SU-DHL-6 (cell line): ENCODE data around the gene CYP19A1.

Experiments
- H2AFZ ChIP-seq: fragments of 200-600 bp; sonication (generic); 2 replicates; pipeline ENCODE4 v1.6.1; 2014; ENCODE audit warnings: low read depth, mild to moderate bottlenecking, moderate library complexity, mixed read lengths, antibody characterized with exemption, low read length; ENCODE audit not compliant: severe bottlenecking
- H3F3A ChIP-seq: fragments of 200-600 bp; shearing (Covaris generic); 2 replicates; pipeline ENCODE4 v1.6.0; 2016; ENCODE audit warnings: antibody characterized with exemption, mild to moderate bottlenecking; ENCODE audit not compliant: insufficient read depth
- H3K27ac ChIP-seq: fragments of 200-600 bp; sonication (generic); 2 replicates; pipeline ENCODE4 v1.5.1; 2016; ENCODE audit warnings: low read depth, mild to moderate bottlenecking, low read length, moderate library complexity, mixed read lengths
- H3K27me3 ChIP-seq: fragments of 200-600 bp; sonication (generic), shearing (Covaris generic); 2 replicates; pipeline ENCODE4 v1.6.0; 2014; ENCODE audit warnings: mild to moderate bottlenecking, low read length
- H3K36me3 ChIP-seq: fragments of 200-600 bp; sonication (generic); 2 replicates; pipeline ENCODE4 v1.6.1; 2014; ENCODE audit warnings: mild to moderate bottlenecking, low read length, mixed read lengths
- H3K4me2 ChIP-seq: fragments of 300-600, 200-600 bp; shearing (Covaris generic), sonication (generic); 2 replicates; pipeline ENCODE4 v1.6.0; 2014; ENCODE audit warnings: low read length, low read depth, mild to moderate bottlenecking; ENCODE audit not compliant: poor library complexity, severe bottlenecking
- H3K4me3 ChIP-seq: fragments of 200-600 bp; sonication (generic); 2 replicates; pipeline ENCODE4 v1.5.1; 2014; ENCODE audit warnings: antibody characterized with exemption, low read length, mild to moderate bottlenecking, mixed read lengths; ENCODE audit not compliant: insufficient read depth, poor library complexity, severe bottlenecking
- H3K79me2 ChIP-seq: fragments of 200-600 bp; sonication (generic); 2 replicates; pipeline ENCODE4 v1.6.1; 2014; ENCODE audit warnings: mild to moderate bottlenecking, low read length, moderate library complexity; ENCODE audit not compliant: insufficient read depth
- H3K9ac ChIP-seq: fragments of 200-600 bp; sonication (generic); 2 replicates; pipeline ENCODE4 v1.7.0; 2014; ENCODE audit warnings: mild to moderate bottlenecking, low read length
- H3K9me2 ChIP-seq: fragments of 200-600 bp; sonication (generic); replicated peaks from 2 replicates; pipeline ENCODE4 v1.6.1; 2014; ENCODE audit warnings: low read length; ENCODE audit not compliant: insufficient read depth
- H3K9me3 ChIP-seq: fragments of 200-600 bp; sonication (generic); 2 replicates; pipeline ENCODE4 v1.6.1; 2014; ENCODE audit warnings: low read length, mixed read lengths; ENCODE audit not compliant: insufficient read depth
- H4K20me1 ChIP-seq: fragments of 200-600 bp; sonication (generic); 2 replicates; pipeline ENCODE4 v1.6.1; 2014; ENCODE audit warnings: low read depth, mild to moderate bottlenecking, antibody characterized with exemption, low read length, moderate library complexity, mixed read lengths
- CTCF ChIP-seq: fragments of 200-600 bp; sonication (generic); IDR thresholded peaks from one replicate; pipeline ENCODE4 v1.5.1; 2017; ENCODE audit warnings: antibody characterized with exemption, mild to moderate bottlenecking, low read length, moderate library complexity; ENCODE audit not compliant: insufficient read depth, poor library complexity, severe bottlenecking
- EZH2phosphoT487 ChIP-seq: fragments of 200-600 bp; sonication (generic), shearing (Covaris generic); conservative IDR thresholded peaks from 2 replicates; pipeline ENCODE4 v1.6.1; 2018; ENCODE audit warnings: mild to moderate bottlenecking, antibody characterized with exemption, low read length, moderate library complexity, mixed read lengths

Gene CYP19A1

GRCh38 chr15:51270706-51271105 lies 67.7 kb downstream of the CYP19A1 start:
- H3K27ac ChIP-seq: no peak overlapping the region
- no peaks in the 10 kb centered on the region for H3K79me2 ChIP-seq
- H4K20me1 ChIP-seq: no peaks in the 10 kb centered on the region
- no peak overlapping the region for H2AFZ ChIP-seq
- H3K27me3 ChIP-seq: no peaks in the 10 kb centered on the region
- H3K4me3 ChIP-seq: no peak overlapping the region
- H3K9me2 ChIP-seq: no peaks in the 10 kb centered on the region
- no peaks in the 10 kb centered on the region for H3K9me3 ChIP-seq
- no peaks in the 10 kb centered on the region for H3K36me3 ChIP-seq
- H3K9ac ChIP-seq: no peak overlapping the region
- no peak for TF ChIP-seq CTCF
- no peak for TF ChIP-seq EZH2phosphoT487
- H3K4me2 ChIP-seq: no peak overlapping the region
- H3F3A ChIP-seq: no peaks in the 10 kb centered on the region

- no peaks in the 10 kb centered on the region for H3K36me3 ChIP-seq
- no peak overlapping the region for H3K4me3 ChIP-seq
- H2AFZ ChIP-seq: no peak overlapping the region
- no peak overlapping the region for H3K4me2 ChIP-seq
- no peaks in the 10 kb centered on the region for H4K20me1 ChIP-seq
- no peaks in the 10 kb centered on the region for H3K9me2 ChIP-seq
- H3K27ac ChIP-seq: no peak overlapping the region
- no peaks in the 10 kb centered on the region for H3K9me3 ChIP-seq
- no peak overlapping the region for H3K9ac ChIP-seq
- no peaks in the 10 kb centered on the region for H3K27me3 ChIP-seq
- no peaks in the 10 kb centered on the region for H3F3A ChIP-seq
- TF ChIP-seq CTCF (no peak), EZH2phosphoT487 (no peak)
- H3K79me2 ChIP-seq: no peaks in the 10 kb centered on the region
Observed at GRCh38 chr15:51269496-51269895, 68.9 kb downstream of the CYP19A1 start.

DNA sequence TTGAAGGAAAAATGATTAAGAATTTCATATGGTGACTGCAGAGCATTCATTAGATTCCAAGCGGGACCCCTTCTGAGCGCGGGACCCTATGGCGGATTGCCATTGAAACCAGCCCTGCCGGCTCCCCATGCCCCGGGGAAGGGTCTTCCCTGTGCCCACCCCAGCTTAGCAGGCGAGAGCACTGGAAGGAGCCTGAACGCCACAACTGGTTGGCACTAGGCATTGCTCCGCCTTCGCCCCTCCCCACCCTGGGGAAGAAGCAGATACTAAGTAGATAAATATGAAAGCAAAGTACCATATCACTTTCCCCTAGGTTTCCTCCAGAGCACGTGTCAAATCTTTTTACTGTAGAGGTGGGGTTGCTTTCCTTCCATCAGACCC lies 70.7 kb downstream of the CYP19A1 start:
- TF ChIP-seq CTCF (no peak), EZH2phosphoT487 (no peak)
- Histone ChIP-seq H3K9ac (no peak overlapping the region), H3K36me3 (no peaks in the 10 kb centered on the region), H3K9me2 (no peaks in the 10 kb centered on the region), H2AFZ (no peak overlapping the region), H3K27ac (no peak overlapping the region), H4K20me1 (no peaks in the 10 kb centered on the region), H3K79me2 (no peaks in the 10 kb centered on the region), H3K27me3 (no peaks in the 10 kb centered on the region), H3K4me3 (no peak overlapping the region), H3K4me2 (no peak overlapping the region), H3K9me3 (no peaks in the 10 kb centered on the region), H3F3A (no peaks in the 10 kb centered on the region)
